Naive thymus-derived CD4-positive, alpha-beta T cell (primary cell): ENCODE results near the gene MYH7B. TPM values are rescaled to one million over a fixed set of nuclear protein-coding genes. Genes with fewer than 3 reads are reported as not detected.

Experiments used
- ATAC-seq: fragments of 150-1000 bp; cut with Tn5 transposase; 2 replicates; pipeline ENCODE4 v1.10.0; 2021; ENCODE audit warnings: mild to moderate bottlenecking, moderate library complexity
- CTCF ChIA-PET: fragments of 350-600 bp; sonication (Branson Sonifier 250); formaldehyde crosslinking; loops from one replicate; lab custom pipeline; 2021; ENCODE audit warnings: antibody characterized with exemption; lab: Charles Lee
- POLR2A ChIA-PET: fragments of 350-600 bp; sonication (Branson Sonifier 250); formaldehyde crosslinking; loops from one replicate; lab custom pipeline; 2021; ENCODE audit warnings: antibody characterized with exemption, inconsistent platforms; lab: Charles Lee
- DNase-seq, 9 donors: peaks; one replicate each; pipeline versions ENCODE4 v3.0.0 to v3.0.0-alpha.2; 2020 to 2022; ENCODE audit warnings: mixed read lengths in 1 of 9
- H3K27ac ChIP-seq: one replicate; pipeline ENCODE4 v1.7.0; 2013; ENCODE audit warnings: mild to moderate bottlenecking, low read depth, low read length, moderate library complexity
- H3K27me3 ChIP-seq, 2 donors: one replicate each; pipeline ENCODE4 v1.7.0; 2013; ENCODE audit warnings: low read length in 2 of 2, mild to moderate bottlenecking in 2 of 2, moderate library complexity in 2 of 2; ENCODE audit not compliant: control insufficient read depth in 2 of 2, insufficient read depth in 2 of 2
- H3K36me3 ChIP-seq, 3 experiments: 1 replicate in 2 of 3; 2 replicates in 1 of 3; pipeline ENCODE4 v1.7.0; 2013; ENCODE audit warnings: low read length in 3 of 3, mild to moderate bottlenecking in 3 of 3, moderate library complexity in 1 of 3; ENCODE audit not compliant: insufficient read depth in 3 of 3, control insufficient read depth in 2 of 3
- H3K4me1 ChIP-seq, 2 donors: one replicate each; pipeline ENCODE4 v1.7.0; 2013; ENCODE audit warnings: low read length in 2 of 2, mild to moderate bottlenecking in 2 of 2, moderate library complexity in 1 of 2; ENCODE audit not compliant: control insufficient read depth in 2 of 2, insufficient read depth in 2 of 2
- H3K4me3 ChIP-seq: 2 replicates; pipeline ENCODE4 v1.7.0; 2013; ENCODE audit warnings: mild to moderate bottlenecking, low read length
- H3K9me3 ChIP-seq, 3 experiments: 1 replicate in 2 of 3; 2 replicates in 1 of 3; pipeline ENCODE4 v1.7.0; 2013; ENCODE audit warnings: low read length in 3 of 3; ENCODE audit not compliant: control insufficient read depth in 2 of 3
- H3K27ac Mint-ChIP-seq, 9 donors: one replicate each; pipeline ENCODE4 v1.8.0; 2020 to 2022; ENCODE audit warnings: mixed read lengths in 9 of 9, mild to moderate bottlenecking in 8 of 9, moderate library complexity in 5 of 9, inconsistent platforms in 2 of 9
- H3K27me3 Mint-ChIP-seq, 5 donors: one replicate each; pipeline ENCODE4 v1.8.0; 2021 to 2022; ENCODE audit warnings: mixed read lengths in 5 of 5, mild to moderate bottlenecking in 1 of 5
- H3K36me3 Mint-ChIP-seq, 5 donors: one replicate each; pipeline ENCODE4 v1.8.0; 2020 to 2022; ENCODE audit warnings: mixed read lengths in 5 of 5, mild to moderate bottlenecking in 3 of 5, inconsistent platforms in 1 of 5
- H3K4me1 Mint-ChIP-seq, 7 donors: one replicate each; pipeline ENCODE4 v1.8.0; 2020 to 2022; ENCODE audit warnings: mixed read lengths in 7 of 7, mild to moderate bottlenecking in 3 of 7, inconsistent platforms in 1 of 7
- H3K4me3 Mint-ChIP-seq, 10 donors: one replicate each; pipeline ENCODE4 v1.8.0; 2020 to 2022; ENCODE audit warnings: mild to moderate bottlenecking in 10 of 10, mixed read lengths in 10 of 10, moderate library complexity in 6 of 10, inconsistent platforms in 2 of 10
- H3K9me3 Mint-ChIP-seq, 11 donors: one replicate each; pipeline ENCODE4 v1.8.0; 2020 to 2022; ENCODE audit warnings: mixed read lengths in 11 of 11, mild to moderate bottlenecking in 4 of 11, inconsistent platforms in 1 of 11, moderate library complexity in 1 of 11
- intact Hi-C, 2 donors: fragments of 100-400 bp; cut with micrococcal nuclease; formaldehyde crosslinking; loops; one replicate each; pipeline ENCODE4 v1.15.1; 2023
- polyA plus RNA-seq, 2 donors: library from polyadenylated mRNA; unstranded; fragments of 300-500 nt; fragmentation: Illumina TruSeq; gene quantifications; one replicate each; pipeline ENCODE4 v1.2.3, GENCODE V29; 2021
- total RNA-seq, 6 experiments: library from RNA in 5 of 6; stranded (reverse) in 5 of 6; gene quantifications; 1 replicate in 5 of 6; 2 replicates in 1 of 6; pipeline ENCODE4 v1.2.3 and lab custom pipeline; 2021 to 2026

The MYH7B gene
- total and polyA plus RNA-seq, 7 experiments from 2014 or later: 0.15 to 1.0 (median 0.48) TPM; not detected in 1

- ATAC-seq (no peak), DNase-seq (no peak)
- Mint-ChIP-seq H3K4me1 (peaks cover 0 to 6% (median 0%) of the 10 kb centered on the region in 7 donors), H3K9me3 (peaks cover 0 to 1% (median 0%) of the 10 kb centered on the region in 11 donors), H3K4me3 (no peak overlapping the region), H3K27me3 (peaks cover 4 to 24% (median 10%) of the 10 kb centered on the region in 5 donors), H3K36me3 (no peaks in the 10 kb centered on the region), H3K27ac (no peak overlapping the region)
- Histone ChIP-seq H3K4me3 (no peak overlapping the region), H3K9me3 (no peaks in the 10 kb centered on the region), H3K27me3 (no peaks in the 10 kb centered on the region), H3K4me1 (no peaks in the 10 kb centered on the region), H3K36me3 (no peaks in the 10 kb centered on the region), H3K27ac (no peak overlapping the region)
- ChIA-PET CTCF (no interaction called here), POLR2A (no interaction called here)
- intact Hi-C loops: no loop called here
Observed at GRCh38 chr20:34983089-34983820, 27.6 kb downstream of the MYH7B start.

GRCh38 chr20:34983995-34984735 is 28.5 kb downstream of the MYH7B start:
- Histone ChIP-seq H3K4me3 (no peak overlapping the region), H3K4me1 (no peaks in the 10 kb centered on the region), H3K27ac (no peak overlapping the region), H3K9me3 (no peaks in the 10 kb centered on the region), H3K36me3 (no peaks in the 10 kb centered on the region), H3K27me3 (no peaks in the 10 kb centered on the region)
- intact Hi-C loops: no loop called here
- peaks cover 0 to 6% (median 0%) of the 10 kb centered on the region in 7 donors for H3K4me1 Mint-ChIP-seq
- no peak overlapping the region for H3K4me3 Mint-ChIP-seq
- DNase-seq: peak in 1 of 9 donors; percentile 2
- peaks cover 0 to 1% (median 0%) of the 10 kb centered on the region in 11 donors for H3K9me3 Mint-ChIP-seq
- POLR2A ChIA-PET: no interaction called here
- no peak for ATAC-seq
- no peak overlapping the region for H3K27ac Mint-ChIP-seq
- CTCF ChIA-PET: no interaction called here
- H3K36me3 Mint-ChIP-seq: no peaks in the 10 kb centered on the region
- peaks cover 4 to 24% (median 10%) of the 10 kb centered on the region in 5 donors for H3K27me3 Mint-ChIP-seq

- Mint-ChIP-seq H3K27ac (peak overlapping the region in 3 of 9 donors; percentile 14 to 68 (median 57)), H3K4me1 (peaks cover 0 to 6% (median 0%) of the 10 kb centered on the region in 7 donors), H3K27me3 (peaks cover 4 to 24% (median 10%) of the 10 kb centered on the region in 5 donors), H3K4me3 (no peak overlapping the region), H3K9me3 (peaks cover 0 to under 1% (median 0%) of the 10 kb centered on the region in 11 donors), H3K36me3 (no peaks in the 10 kb centered on the region)
- Histone ChIP-seq H3K36me3 (no peaks in the 10 kb centered on the region), H3K9me3 (no peaks in the 10 kb centered on the region), H3K4me1 (no peaks in the 10 kb centered on the region), H3K4me3 (no peak overlapping the region), H3K27me3 (no peaks in the 10 kb centered on the region), H3K27ac (no peak overlapping the region)
- POLR2A ChIA-PET: no interaction called here
- intact Hi-C loops: no loop called here
- DNase-seq (peak in 1 of 9 donors; percentile 5), ATAC-seq (no peak)
- CTCF ChIA-PET: interaction anchor here (0.6 kb wide), 1 partner anchor 1831 kb away, joined by 3 read pairs; no protein-coding TSS in a partner anchor
Observed at GRCh38 chr20:34984756-34985261, 29.1 kb downstream of the MYH7B start.

- ATAC-seq (no peak), DNase-seq (no peak)
- intact Hi-C loops: no loop called here
- ChIA-PET CTCF (no interaction called here), POLR2A (no interaction called here)
- Histone ChIP-seq H3K36me3 (no peaks in the 10 kb centered on the region), H3K27me3 (no peaks in the 10 kb centered on the region), H3K27ac (no peak overlapping the region), H3K4me3 (no peak overlapping the region), H3K4me1 (no peaks in the 10 kb centered on the region), H3K9me3 (no peaks in the 10 kb centered on the region)
- H3K27ac Mint-ChIP-seq: peak overlapping the region in 3 of 9 donors; percentile 57 to 81 (median 68)
- H3K27me3 Mint-ChIP-seq: peaks cover 4 to 24% (median 10%) of the 10 kb centered on the region in 5 donors
- peaks cover 0 to 6% (median 0%) of the 10 kb centered on the region in 7 donors for H3K4me1 Mint-ChIP-seq
- no peaks in the 10 kb centered on the region for H3K9me3 Mint-ChIP-seq
- no peaks in the 10 kb centered on the region for H3K36me3 Mint-ChIP-seq
- H3K4me3 Mint-ChIP-seq: no peak overlapping the region
Observed at GRCh38 chr20:34985461-34986310, 30.0 kb downstream of the MYH7B start.

- H3K4me3 Mint-ChIP-seq: no peak overlapping the region
- CTCF ChIA-PET: no interaction called here
- Histone ChIP-seq H3K27me3 (no peaks in the 10 kb centered on the region), H3K4me3 (no peak overlapping the region), H3K27ac (no peak overlapping the region), H3K9me3 (no peaks in the 10 kb centered on the region), H3K4me1 (no peaks in the 10 kb centered on the region), H3K36me3 (no peaks in the 10 kb centered on the region)
- POLR2A ChIA-PET: no interaction called here
- peaks cover 0 to 6% (median 0%) of the 10 kb centered on the region in 7 donors for H3K4me1 Mint-ChIP-seq
- intact Hi-C loops: no loop called here
- ATAC-seq: no peak
- DNase-seq: peak in 1 of 9 donors; percentile 4
- peaks cover 0 to 21% (median 10%) of the 10 kb centered on the region in 5 donors for H3K27me3 Mint-ChIP-seq
- no peaks in the 10 kb centered on the region for H3K36me3 Mint-ChIP-seq
- H3K27ac Mint-ChIP-seq: peak overlapping the region in 1 of 9 donors; percentile 20
- no peaks in the 10 kb centered on the region for H3K9me3 Mint-ChIP-seq
Observed at GRCh38 chr20:34986311-34987287, 30.9 kb downstream of the MYH7B start.
